Activated naive CD8-positive, alpha-beta T cell treated with anti-CD3 and anti-CD28 coated beads for 36 hours (primary cell): Measurements from ENCODE around the gene SEMA4G. TPM values are rescaled to one million over a fixed set of nuclear protein-coding genes. Genes with fewer than 3 reads are reported as not detected.

Experiments used
- DNase-seq: peaks from one replicate; pipeline ENCODE4 v3.0.0; 2021
- H3K27ac Mint-ChIP-seq: one replicate; pipeline ENCODE4 v1.8.0; 2022; ENCODE audit warnings: mild to moderate bottlenecking, moderate library complexity, mixed read lengths
- H3K27me3 Mint-ChIP-seq: one replicate; pipeline ENCODE4 v1.8.0; 2022; ENCODE audit warnings: mild to moderate bottlenecking, mixed read lengths
- H3K36me3 Mint-ChIP-seq: one replicate; pipeline ENCODE4 v1.8.0; 2021; ENCODE audit warnings: mild to moderate bottlenecking, mixed read lengths
- H3K4me1 Mint-ChIP-seq: one replicate; pipeline ENCODE4 v1.8.0; 2021; ENCODE audit warnings: mixed read lengths
- H3K4me3 Mint-ChIP-seq: one replicate; pipeline ENCODE4 v1.8.0; 2022; ENCODE audit warnings: mild to moderate bottlenecking, moderate library complexity, mixed read lengths
- H3K9me3 Mint-ChIP-seq: one replicate; pipeline ENCODE4 v1.8.0; 2022; ENCODE audit warnings: mixed read lengths
- total RNA-seq, 2 experiments: library from RNA; stranded (reverse); gene quantifications; one replicate each; pipeline ENCODE4 v1.2.3, GENCODE V29; 2021

The SEMA4G gene
- total RNA-seq, 2 experiments from 2014 or later: 0.89 to 1.0 TPM

GRCh38 chr10:100995181-100995580 lies 25.9 kb downstream of the SEMA4G start:
- peaks cover 22% of the 10 kb centered on the region for H3K4me1 Mint-ChIP-seq
- DNase-seq: no peak
- H3K27me3 Mint-ChIP-seq: no peaks in the 10 kb centered on the region
- peaks cover 25% of the 10 kb centered on the region for H3K36me3 Mint-ChIP-seq
- no peak overlapping the region for H3K4me3 Mint-ChIP-seq
- no peak overlapping the region for H3K27ac Mint-ChIP-seq
- no peaks in the 10 kb centered on the region for H3K9me3 Mint-ChIP-seq

GRCh38 chr10:100996678-100997359 lies 27.5 kb downstream of the SEMA4G start:
- Mint-ChIP-seq H3K9me3 (no peaks in the 10 kb centered on the region), H3K4me3 (peak overlapping the region; percentile 82), H3K4me1 (peaks cover 18% of the 10 kb centered on the region), H3K27ac (peak overlapping the region; percentile 86), H3K36me3 (peaks cover 14% of the 10 kb centered on the region), H3K27me3 (no peaks in the 10 kb centered on the region)
- peak; percentile 55 for DNase-seq

- peak; percentile 78 for DNase-seq
- Mint-ChIP-seq H3K9me3 (no peaks in the 10 kb centered on the region), H3K4me3 (peak overlapping the region; percentile 82), H3K27me3 (no peaks in the 10 kb centered on the region), H3K4me1 (peaks cover 18% of the 10 kb centered on the region), H3K36me3 (peaks cover 14% of the 10 kb centered on the region), H3K27ac (peak overlapping the region; percentile 87)
Observed at GRCh38 chr10:100997360-100998182, 28.3 kb downstream of the SEMA4G start.

GRCh38 chr10:100998183-100998990 lies 29.1 kb downstream of the SEMA4G start:
- Mint-ChIP-seq H3K36me3 (peaks cover 11% of the 10 kb centered on the region), H3K27ac (peak overlapping the region; percentile 87), H3K27me3 (no peaks in the 10 kb centered on the region), H3K4me3 (peak overlapping the region; percentile 82), H3K9me3 (no peaks in the 10 kb centered on the region), H3K4me1 (peaks cover 18% of the 10 kb centered on the region)
- DNase-seq: peak; percentile 77

DNA sequence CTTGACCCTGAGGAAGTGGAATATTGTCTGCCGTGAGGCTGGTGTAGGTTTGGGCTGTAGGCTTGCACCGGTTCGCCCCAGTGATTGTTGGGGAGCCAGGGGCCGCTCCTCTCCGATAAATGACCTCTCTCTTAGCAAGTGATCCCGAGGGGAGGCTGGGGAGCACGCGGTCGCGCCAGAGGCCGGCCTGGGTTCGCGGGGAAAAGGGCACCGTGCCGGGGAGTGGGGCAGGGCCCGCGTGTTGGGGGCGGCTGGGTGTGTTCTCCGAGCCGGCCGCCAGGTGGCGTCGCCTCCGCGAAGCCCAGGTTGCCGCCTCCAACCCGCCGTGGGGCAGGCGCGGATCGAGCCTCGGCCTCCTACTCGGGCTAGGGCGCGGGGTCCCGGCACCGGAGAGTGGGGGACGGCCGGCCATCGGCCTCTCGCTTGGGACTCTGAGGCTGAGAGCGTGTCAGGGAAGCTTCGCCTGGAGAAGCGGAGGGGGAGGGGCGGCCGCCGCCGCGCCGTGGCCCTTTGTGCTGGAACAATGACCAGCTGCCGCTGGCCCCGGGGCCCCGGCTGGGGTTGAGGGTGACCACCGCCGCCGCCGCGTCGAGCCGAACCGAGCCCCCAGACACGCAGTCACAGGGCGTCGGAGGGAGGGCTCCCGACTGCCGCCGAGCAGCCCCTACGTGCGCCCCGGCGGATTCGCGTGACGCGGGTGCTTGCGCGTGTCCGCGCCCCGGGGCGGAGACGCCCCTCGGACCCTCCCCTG lies 29.9 kb downstream of the SEMA4G start:
- peak; percentile 86 for DNase-seq
- Mint-ChIP-seq H3K9me3 (no peaks in the 10 kb centered on the region), H3K27ac (peak overlapping the region; percentile 87), H3K27me3 (no peaks in the 10 kb centered on the region), H3K36me3 (peaks cover 8% of the 10 kb centered on the region), H3K4me1 (peaks cover 18% of the 10 kb centered on the region), H3K4me3 (peak overlapping the region; percentile 82)

DNA sequence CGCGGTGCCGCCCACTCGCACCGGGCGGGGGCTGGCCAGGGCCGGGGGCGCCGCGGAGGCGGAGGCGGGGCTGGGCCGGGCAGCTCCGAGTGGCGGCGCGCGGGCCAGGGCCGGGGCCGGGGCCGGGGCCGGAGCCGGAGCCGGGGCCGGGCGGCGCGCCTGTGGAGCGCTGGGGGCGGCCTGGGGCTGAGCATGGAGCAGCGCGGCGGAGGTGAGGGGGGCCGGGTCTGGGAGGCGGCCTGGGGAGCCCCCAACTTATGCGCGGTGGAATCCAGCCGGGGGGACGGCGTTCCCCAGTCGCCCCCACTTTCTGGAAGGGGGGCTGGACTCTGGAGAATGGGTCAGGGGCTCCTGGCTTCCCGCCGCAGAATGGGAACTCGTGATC lies 30.4 kb downstream of the SEMA4G start, which contains the start of gene LZTS2:
TSS of gene LZTS2 (plus strand) at position 67 of the 385 bp plus-strand sequence. CDS start 2,731 bp downstream, outside the sequence.
- Mint-ChIP-seq H3K27me3 (no peaks in the 10 kb centered on the region), H3K36me3 (peaks cover 5% of the 10 kb centered on the region), H3K4me1 (peaks cover 18% of the 10 kb centered on the region), H3K27ac (peak within 1 kb of the TSS; percentile 87), H3K4me3 (peak within 1 kb of the TSS; percentile 82), H3K9me3 (no peaks in the 10 kb centered on the region)
- no peak for DNase-seq

- Mint-ChIP-seq H3K36me3 (peaks cover 2% of the 10 kb centered on the region), H3K4me1 (peaks cover 18% of the 10 kb centered on the region), H3K4me3 (peak overlapping the region; percentile 72), H3K27ac (no peak overlapping the region), H3K27me3 (no peaks in the 10 kb centered on the region), H3K9me3 (no peaks in the 10 kb centered on the region)
- no peak for DNase-seq
Observed at GRCh38 chr10:101000127-101000914, 31.0 kb downstream of the SEMA4G start.

DNA sequence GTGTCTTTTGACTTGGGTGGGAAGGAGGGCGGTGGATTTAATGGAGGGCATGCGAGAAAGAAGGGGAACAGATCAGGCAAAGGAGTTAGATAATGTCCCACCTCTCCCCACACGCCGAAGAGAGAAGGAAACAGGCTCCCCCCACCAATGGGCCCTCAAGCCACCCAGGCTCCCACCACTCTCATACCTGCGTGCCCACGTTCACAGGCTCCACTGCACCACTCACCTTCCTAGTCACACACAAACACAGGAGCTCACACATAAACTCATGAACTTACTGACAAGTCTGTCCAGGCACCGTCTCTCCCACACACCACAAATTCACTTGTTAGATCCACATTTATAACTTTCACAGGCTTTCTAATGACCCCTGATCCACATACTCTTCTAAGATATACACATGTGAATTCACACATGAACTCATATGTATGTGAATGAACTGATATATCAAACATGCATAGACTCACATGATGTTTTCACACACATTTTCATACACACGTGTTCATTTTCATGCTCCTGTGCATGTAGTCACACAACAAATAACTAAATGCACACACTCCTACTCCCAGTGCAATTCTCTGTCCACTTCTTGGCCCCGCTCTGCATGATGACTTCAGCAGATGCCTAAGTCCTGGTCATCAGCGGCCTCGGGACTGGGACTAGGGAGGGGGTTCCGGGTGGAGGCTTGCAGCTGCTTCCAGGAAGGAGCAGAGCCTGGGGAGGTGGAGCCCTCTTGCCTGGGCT lies 31.8 kb downstream of the SEMA4G start:
- Mint-ChIP-seq H3K4me1 (peaks cover 16% of the 10 kb centered on the region), H3K9me3 (no peaks in the 10 kb centered on the region), H3K4me3 (peak overlapping the region; percentile 14), H3K27ac (no peak overlapping the region), H3K36me3 (no peaks in the 10 kb centered on the region), H3K27me3 (no peaks in the 10 kb centered on the region)
- no peak for DNase-seq

- H3K4me3 Mint-ChIP-seq: no peak overlapping the region
- no peak overlapping the region for H3K27ac Mint-ChIP-seq
- peaks cover 10% of the 10 kb centered on the region for H3K4me1 Mint-ChIP-seq
- H3K27me3 Mint-ChIP-seq: no peaks in the 10 kb centered on the region
- DNase-seq: no peak
- H3K9me3 Mint-ChIP-seq: no peaks in the 10 kb centered on the region
- H3K36me3 Mint-ChIP-seq: no peaks in the 10 kb centered on the region
Observed at GRCh38 chr10:101001659-101002035, 32.3 kb downstream of the SEMA4G start.

GRCh38 chr10:101002456-101002855 lies 33.2 kb downstream of the SEMA4G start:
- Mint-ChIP-seq H3K36me3 (no peaks in the 10 kb centered on the region), H3K9me3 (no peaks in the 10 kb centered on the region), H3K4me3 (no peak overlapping the region), H3K27ac (no peak overlapping the region), H3K4me1 (peaks cover 10% of the 10 kb centered on the region), H3K27me3 (no peaks in the 10 kb centered on the region)
- DNase-seq: no peak

- H3K9me3 Mint-ChIP-seq: no peaks in the 10 kb centered on the region
- H3K4me1 Mint-ChIP-seq: peaks cover 4% of the 10 kb centered on the region
- H3K27ac Mint-ChIP-seq: no peak overlapping the region
Observed at GRCh38 chr10:101003639-101004206, 34.4 kb downstream of the SEMA4G start.

GRCh38 chr10:101005361-101005760 lies 36.1 kb downstream of the SEMA4G start:
- H3K4me1 Mint-ChIP-seq: peaks cover 3% of the 10 kb centered on the region
- no peaks in the 10 kb centered on the region for H3K27me3 Mint-ChIP-seq
- no peak for DNase-seq
- no peaks in the 10 kb centered on the region for H3K36me3 Mint-ChIP-seq
- no peak overlapping the region for H3K27ac Mint-ChIP-seq
- no peak overlapping the region for H3K4me3 Mint-ChIP-seq
- no peaks in the 10 kb centered on the region for H3K9me3 Mint-ChIP-seq

More at GRCh38 chr10:101003639-101004206, 34.4 kb downstream of the SEMA4G start:
- Mint-ChIP-seq H3K36me3 (no peaks in the 10 kb centered on the region), H3K4me3 (no peak overlapping the region), H3K27me3 (no peaks in the 10 kb centered on the region)
- no peak for DNase-seq
